ENCODE results near the gene SMAD2. TPM values are rescaled to one million over a fixed set of nuclear protein-coding genes. Genes with fewer than 3 reads are reported as not detected.
A peak's percentile ranks its signal among the peaks of the same experiment; 100 is the strongest.
"Not testable (repeated sequence)": the region's sequence is repeated elsewhere in the genome, so short reads cannot be mapped to it uniquely, and the experiment has no call there.

The SMAD2 gene
- total RNA-seq, 3 donors from 2014 or later, result 129 to 147 (median 138) TPM

DNA sequence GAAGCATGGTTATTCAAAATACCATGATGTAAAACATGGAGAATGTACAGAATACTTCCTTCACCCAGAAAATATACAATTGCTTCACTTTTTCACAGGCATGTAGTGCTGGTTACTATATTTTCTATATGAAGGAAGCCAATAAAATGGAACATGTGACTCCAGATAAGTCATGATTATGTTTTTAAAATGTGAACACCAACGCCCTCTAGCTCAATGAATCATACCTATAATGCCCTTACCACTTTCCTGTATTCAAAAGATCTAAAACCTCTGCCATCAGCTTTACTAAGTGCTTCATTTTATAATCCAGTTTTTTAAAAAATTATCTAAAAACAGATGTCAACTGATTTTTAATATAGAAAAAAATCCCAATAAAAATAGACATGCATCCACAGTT, 59.9 kb downstream of the SMAD2 start:
- Mint-ChIP-seq H3K36me3 (ENCODE audit: insufficient read depth) (peaks cover 24% of the 10 kb centered on the region), H3K4me3 (no peak overlapping the region), H3K9me3 (no peaks in the 10 kb centered on the region), H3K4me1 (ENCODE audit: low read depth) (peaks cover 45% of the 10 kb centered on the region), H3K27me3 (ENCODE audit: low read depth) (no peaks in the 10 kb centered on the region)
- ATAC-seq (peak in 1 of 2 donors; percentile 61), DNase-seq (no peak)

- Mint-ChIP-seq H3K4me3 (no peak overlapping the region), H3K27me3 (ENCODE audit: low read depth) (no peaks in the 10 kb centered on the region), H3K4me1 (ENCODE audit: low read depth) (peaks cover 29% of the 10 kb centered on the region), H3K36me3 (ENCODE audit: insufficient read depth) (peaks cover 32% of the 10 kb centered on the region), H3K9me3 (no peaks in the 10 kb centered on the region)
- ATAC-seq, result no peak
- DNase-seq, result no peak
These were observed 61.7 kb downstream of the SMAD2 start for GRCh38 chr18:47868744-47869143.

GRCh38 chr18:47865183-47865582, 65.3 kb downstream of the SMAD2 start:
- Mint-ChIP-seq H3K4me1 (ENCODE audit: low read depth) (peaks cover 7% of the 10 kb centered on the region), H3K4me3 (no peak overlapping the region), H3K27me3 (ENCODE audit: low read depth) (no peaks in the 10 kb centered on the region), H3K9me3 (no peaks in the 10 kb centered on the region), H3K36me3 (ENCODE audit: insufficient read depth) (peaks cover 50% of the 10 kb centered on the region)
- ATAC-seq (no peak), DNase-seq (no peak)

DNA sequence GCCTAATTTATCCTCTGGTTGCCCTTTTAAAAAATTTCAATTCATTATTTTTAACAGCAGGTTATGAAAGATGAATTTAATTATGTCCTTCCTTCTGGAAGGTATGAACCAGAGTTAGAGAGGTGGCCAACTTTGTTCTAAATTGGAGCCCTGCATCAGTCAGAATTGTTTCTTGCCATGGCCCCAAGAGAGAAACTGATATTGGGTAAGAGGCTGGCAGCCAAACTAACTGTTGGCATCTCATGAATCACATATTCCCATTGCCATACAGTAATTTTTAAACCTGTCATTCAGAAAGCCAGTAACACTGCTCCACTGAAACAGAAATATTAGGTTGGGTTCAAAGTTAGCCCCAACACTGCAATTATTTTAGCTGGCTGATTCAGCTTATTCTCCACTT, 67.4 kb downstream of the SMAD2 start:
- Mint-ChIP-seq H3K4me1 (ENCODE audit: low read depth) (no peaks in the 10 kb centered on the region), H3K36me3 (ENCODE audit: insufficient read depth) (peaks cover 54% of the 10 kb centered on the region), H3K4me3 (no peak overlapping the region), H3K27me3 (ENCODE audit: low read depth) (no peaks in the 10 kb centered on the region), H3K9me3 (peaks cover 9% of the 10 kb centered on the region)
- DNase-seq (no peak), ATAC-seq (no peak)

- H3K4me1 Mint-ChIP-seq (ENCODE audit: low read depth), result no peaks in the 10 kb centered on the region
- H3K9me3 Mint-ChIP-seq, result peaks cover 25% of the 10 kb centered on the region
- no peak overlapping the region for H3K4me3 Mint-ChIP-seq
- peaks cover 53% of the 10 kb centered on the region for H3K36me3 Mint-ChIP-seq (ENCODE audit: insufficient read depth)
- no peak for ATAC-seq
- DNase-seq, result no peak
- H3K27me3 Mint-ChIP-seq (ENCODE audit: low read depth), result no peaks in the 10 kb centered on the region
These were observed 71.9 kb downstream of the SMAD2 start for GRCh38 chr18:47858607-47859006.

DNA sequence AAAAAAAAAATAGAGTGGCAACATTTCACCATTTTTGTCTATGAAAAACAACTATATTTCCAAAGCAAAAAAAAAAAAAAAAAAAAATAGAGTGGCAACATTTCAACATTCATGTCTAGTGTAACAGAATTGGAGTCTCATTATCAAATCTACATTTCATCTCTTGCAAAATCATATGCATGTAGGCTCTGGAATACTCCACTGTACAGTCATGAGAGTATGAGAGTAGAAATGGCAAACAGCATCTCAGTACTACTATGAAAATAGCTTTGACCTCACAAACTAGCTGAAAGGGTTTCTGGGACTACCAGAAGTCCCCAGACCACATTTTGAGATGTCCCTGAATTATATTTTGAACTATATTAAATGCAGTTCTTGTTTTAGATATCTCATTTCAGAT, 82.8 kb downstream of the SMAD2 start:
- H3K36me3 Mint-ChIP-seq (ENCODE audit: insufficient read depth), result peaks cover 25% of the 10 kb centered on the region
- no peaks in the 10 kb centered on the region for H3K4me1 Mint-ChIP-seq (ENCODE audit: low read depth)
- no peak for DNase-seq
- H3K27me3 Mint-ChIP-seq (ENCODE audit: low read depth), result no peaks in the 10 kb centered on the region
- no peak overlapping the region for H3K4me3 Mint-ChIP-seq
- no peak for ATAC-seq
- no peaks in the 10 kb centered on the region for H3K9me3 Mint-ChIP-seq

GRCh38 chr18:47846431-47846830, 84.0 kb downstream of the SMAD2 start:
- H3K9me3 Mint-ChIP-seq, result no peaks in the 10 kb centered on the region

DNA sequence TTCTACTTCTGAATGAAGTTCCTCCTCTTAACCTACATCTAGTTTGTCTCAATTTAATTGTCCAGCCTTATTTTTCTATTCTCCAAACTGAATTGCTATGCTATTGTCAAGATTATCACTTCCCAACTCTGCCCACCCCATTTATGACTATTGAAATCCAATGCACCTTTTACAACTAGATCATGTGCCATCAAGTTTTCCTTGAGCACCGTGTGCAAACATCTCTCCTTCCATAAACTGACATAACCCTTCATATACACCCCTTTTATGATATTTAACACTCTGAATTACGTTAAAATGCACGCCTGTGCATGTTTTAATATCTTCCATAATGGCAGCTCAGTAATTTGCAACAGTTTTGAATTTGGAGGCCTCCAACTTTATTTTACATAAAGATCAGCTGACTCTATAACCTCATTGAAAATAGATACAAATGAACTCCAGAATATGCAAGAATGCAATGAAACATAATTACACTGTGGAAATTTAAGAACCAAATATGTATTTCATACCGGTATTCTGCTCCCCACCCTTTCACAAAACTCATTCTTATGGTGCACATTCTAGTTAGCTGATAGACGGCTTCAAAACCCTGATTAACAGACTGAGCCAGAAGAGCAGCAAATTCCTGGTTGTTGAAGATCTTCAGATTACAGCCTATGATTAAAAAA, 85.5 kb downstream of the SMAD2 start:
- Mint-ChIP-seq H3K4me3 (no peak overlapping the region), H3K9me3 (no peaks in the 10 kb centered on the region), H3K4me1 (ENCODE audit: low read depth) (no peaks in the 10 kb centered on the region), H3K27me3 (ENCODE audit: low read depth) (no peaks in the 10 kb centered on the region), H3K36me3 (ENCODE audit: insufficient read depth) (peaks cover 35% of the 10 kb centered on the region)
- ATAC-seq (no peak), DNase-seq (no peak)

More at GRCh38 chr18:47846431-47846830, 84.0 kb downstream of the SMAD2 start:
- no peaks in the 10 kb centered on the region for H3K4me1 Mint-ChIP-seq (ENCODE audit: low read depth)
- H3K27me3 Mint-ChIP-seq (ENCODE audit: low read depth), result no peaks in the 10 kb centered on the region
- DNase-seq (no peak), ATAC-seq (no peak)
- peaks cover 28% of the 10 kb centered on the region for H3K36me3 Mint-ChIP-seq (ENCODE audit: insufficient read depth)
- H3K4me3 Mint-ChIP-seq, result no peak overlapping the region

DNA sequence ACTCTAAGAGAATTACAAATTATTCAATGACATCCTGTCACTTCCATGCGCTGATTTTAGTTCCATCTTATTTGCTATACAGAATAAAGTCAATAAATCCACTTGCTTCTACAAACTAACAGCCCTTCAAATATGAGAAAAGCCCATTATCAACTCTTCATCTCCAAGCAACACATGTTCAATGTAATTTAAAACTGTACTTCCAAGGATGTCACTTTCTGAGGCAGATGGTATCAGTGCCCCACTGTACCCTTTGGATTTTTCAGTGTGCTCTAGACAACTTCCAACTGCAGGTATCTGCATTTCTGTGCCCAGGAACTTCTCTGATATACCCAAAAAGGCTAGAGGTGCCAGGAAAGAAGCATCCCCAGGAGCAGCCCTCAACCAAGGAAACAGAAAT, 87.6 kb downstream of the SMAD2 start:
- peaks cover 44% of the 10 kb centered on the region for H3K36me3 Mint-ChIP-seq (ENCODE audit: insufficient read depth)
- no peak for DNase-seq
- H3K4me3 Mint-ChIP-seq, result no peak overlapping the region
- no peaks in the 10 kb centered on the region for H3K9me3 Mint-ChIP-seq
- ATAC-seq, result no peak
- H3K27me3 Mint-ChIP-seq (ENCODE audit: low read depth), result no peaks in the 10 kb centered on the region
- no peaks in the 10 kb centered on the region for H3K4me1 Mint-ChIP-seq (ENCODE audit: low read depth)

DNA sequence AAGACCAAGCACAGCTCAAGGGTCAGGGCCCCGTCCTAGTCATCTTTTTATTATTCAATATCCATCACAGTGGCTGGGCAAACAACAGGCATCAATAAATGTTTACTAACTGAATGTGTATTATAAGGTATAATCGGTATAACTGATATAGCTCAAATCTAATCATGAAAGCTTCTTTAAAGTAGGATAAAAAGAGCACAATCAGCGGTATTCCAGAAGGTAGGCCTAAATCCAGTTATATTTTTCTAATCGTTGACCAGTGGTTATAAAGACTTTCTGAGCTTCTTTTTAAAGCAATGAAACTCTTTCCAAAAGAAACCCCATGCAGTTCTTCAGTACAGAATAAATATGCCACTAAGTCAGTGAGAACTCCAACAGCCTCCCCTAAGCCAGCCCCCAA, 92.1 kb downstream of the SMAD2 start:
- DNase-seq (no peak), ATAC-seq (no peak)
- peaks cover 2% of the 10 kb centered on the region for H3K4me1 Mint-ChIP-seq (ENCODE audit: low read depth)
- no peaks in the 10 kb centered on the region for H3K9me3 Mint-ChIP-seq
- H3K27me3 Mint-ChIP-seq (ENCODE audit: low read depth), result no peaks in the 10 kb centered on the region
- H3K36me3 Mint-ChIP-seq (ENCODE audit: insufficient read depth), result peaks cover 41% of the 10 kb centered on the region
- no peak overlapping the region for H3K4me3 Mint-ChIP-seq

DNA sequence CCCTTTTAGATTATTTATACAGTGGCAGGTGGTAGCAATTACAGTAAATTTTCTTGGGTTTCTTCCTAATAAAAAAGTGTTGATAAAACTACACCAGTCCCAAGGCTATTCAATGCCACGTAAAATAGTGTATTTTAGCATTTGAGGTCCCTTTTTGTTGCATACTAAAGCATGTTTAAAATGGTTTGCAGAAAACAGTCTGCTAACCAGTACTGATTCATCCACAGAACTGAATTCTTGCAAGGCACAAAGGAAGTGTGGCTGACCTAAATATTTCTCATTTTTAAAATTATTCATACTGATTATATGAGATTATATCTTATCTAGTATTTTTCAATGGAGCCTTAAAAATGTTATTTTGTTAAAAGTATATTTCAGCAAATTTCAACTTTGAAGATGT, 98.1 kb downstream of the SMAD2 start:
- H3K36me3 Mint-ChIP-seq (ENCODE audit: insufficient read depth), result peaks cover 15% of the 10 kb centered on the region
- DNase-seq (no peak), ATAC-seq (no peak)

DNA sequence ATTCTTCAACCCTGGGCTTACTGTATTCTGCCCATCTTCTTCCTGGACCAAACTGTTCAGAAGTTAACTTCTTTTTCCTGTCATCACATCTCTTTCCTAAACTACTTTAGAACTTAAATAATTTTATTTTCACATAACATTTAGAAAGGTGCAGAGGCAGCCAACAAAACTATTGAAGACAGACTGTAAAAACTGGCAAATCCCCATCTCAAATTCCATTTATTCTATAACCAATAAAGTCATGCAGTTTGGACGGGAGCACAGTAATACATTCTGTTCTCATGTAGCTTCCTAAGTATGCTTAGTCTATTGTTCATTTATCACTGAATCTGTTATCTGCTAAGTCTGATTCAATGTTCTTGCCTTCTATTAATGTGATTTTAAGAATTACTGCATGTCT, 99.1 kb downstream of the SMAD2 start:
- H3K27me3 Mint-ChIP-seq (ENCODE audit: low read depth), result no peaks in the 10 kb centered on the region
- peaks cover 3% of the 10 kb centered on the region for H3K9me3 Mint-ChIP-seq
- ATAC-seq (no peak), DNase-seq (no peak)
- peaks cover 16% of the 10 kb centered on the region for H3K36me3 Mint-ChIP-seq (ENCODE audit: insufficient read depth)
- peaks cover 2% of the 10 kb centered on the region for H3K4me1 Mint-ChIP-seq (ENCODE audit: low read depth)
- no peak overlapping the region for H3K4me3 Mint-ChIP-seq

More for the DNA sequence above, 98.1 kb downstream of the SMAD2 start:
- Mint-ChIP-seq H3K9me3 (peaks cover 3% of the 10 kb centered on the region), H3K27me3 (ENCODE audit: low read depth) (no peaks in the 10 kb centered on the region), H3K4me1 (ENCODE audit: low read depth) (peaks cover 2% of the 10 kb centered on the region), H3K4me3 (no peak overlapping the region)

DNA sequence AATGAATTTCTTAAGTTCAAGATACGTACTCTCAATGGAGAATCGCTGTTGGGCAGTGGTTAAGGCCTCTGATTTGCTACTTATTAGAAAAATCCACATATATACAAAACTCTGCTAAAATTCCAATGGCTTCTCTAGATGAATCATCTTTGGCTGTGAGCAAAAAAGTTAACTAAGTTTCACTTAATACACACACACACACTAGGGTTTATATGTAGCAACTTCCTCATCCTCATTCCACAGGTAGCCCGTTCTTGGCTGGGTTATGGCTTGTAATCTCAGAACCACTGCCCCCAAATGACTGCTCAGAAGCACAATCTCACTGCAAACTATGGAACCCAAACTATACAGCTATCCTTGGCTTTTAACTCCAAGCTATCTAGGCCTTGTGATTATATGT, 99.7 kb downstream of the SMAD2 start:
- H3K9me3 Mint-ChIP-seq, result peaks cover 3% of the 10 kb centered on the region
- no peaks in the 10 kb centered on the region for H3K27me3 Mint-ChIP-seq (ENCODE audit: low read depth)
- no peak overlapping the region for H3K4me3 Mint-ChIP-seq
- peaks cover 19% of the 10 kb centered on the region for H3K36me3 Mint-ChIP-seq (ENCODE audit: insufficient read depth)
- DNase-seq, result no peak
- no peak for ATAC-seq
- H3K4me1 Mint-ChIP-seq (ENCODE audit: low read depth), result peaks cover 2% of the 10 kb centered on the region

- H3K4me1 Mint-ChIP-seq (ENCODE audit: low read depth), result peaks cover 2% of the 10 kb centered on the region
- H3K9me3 Mint-ChIP-seq, result peaks cover 3% of the 10 kb centered on the region
- H3K27me3 Mint-ChIP-seq (ENCODE audit: low read depth), result no peaks in the 10 kb centered on the region
- peaks cover 27% of the 10 kb centered on the region for H3K36me3 Mint-ChIP-seq (ENCODE audit: insufficient read depth)
- no peak for DNase-seq
- no peak for ATAC-seq
- H3K4me3 Mint-ChIP-seq, result no peak overlapping the region
These were observed 100.6 kb downstream of the SMAD2 start for GRCh38 chr18:47829831-47830230.

- not testable (repeated sequence) for ATAC-seq; DNase-seq; H3K4me3 Mint-ChIP-seq; H3K9me3 Mint-ChIP-seq; H3K27me3 Mint-ChIP-seq (ENCODE audit: low read depth); H3K4me1 Mint-ChIP-seq (ENCODE audit: low read depth)
- H3K36me3 Mint-ChIP-seq (ENCODE audit: insufficient read depth), result peaks cover 31% of the 10 kb centered on the region
These were observed 102.4 kb downstream of the SMAD2 start for GRCh38 chr18:47828031-47828430.
